ENCODE data around the gene FOSB. TPM values are rescaled to one million over a fixed set of nuclear protein-coding genes. Genes with fewer than 3 reads are reported as not detected.

FOSB gene
- total RNA-seq, 1 experiment from 2014 or later = 2.3 TPM

DNA sequence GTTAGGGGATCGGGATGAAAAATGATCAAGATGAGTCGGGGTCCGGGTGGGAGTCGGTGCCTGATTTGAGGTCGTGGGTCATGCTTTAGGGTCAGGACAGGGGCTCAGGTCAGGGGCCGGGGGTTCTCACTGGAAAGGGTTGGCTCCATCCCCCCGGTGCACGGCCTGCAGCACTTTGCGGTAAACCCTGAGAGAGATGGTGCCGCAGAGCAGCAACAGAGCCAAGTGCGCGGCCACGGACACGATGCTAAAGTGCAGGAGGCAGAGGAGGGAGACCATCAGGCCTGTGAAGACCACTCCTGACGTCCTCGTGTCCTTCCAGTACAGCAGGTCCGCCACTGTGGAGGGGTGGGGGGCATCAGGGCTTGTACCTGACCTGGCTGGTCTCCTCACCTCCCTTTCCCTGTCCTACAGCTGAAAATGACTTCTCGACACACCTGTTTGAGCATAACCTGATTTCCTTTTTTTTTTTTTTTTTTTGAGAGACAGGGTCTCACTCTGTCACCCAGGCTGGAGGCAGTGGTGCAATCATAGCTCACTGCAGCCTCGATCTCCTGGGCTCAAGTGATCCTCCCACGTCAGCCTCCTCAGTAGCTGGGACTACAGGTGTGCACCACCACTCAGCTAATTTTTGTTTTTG is 21.5 kb downstream of the FOSB start:
- CTCF ChIA-PET = interaction anchor here (0.7 to 1.3 kb wide), 5 partner anchors 49 to 311 kb away, joined by 3 to 4 read pairs (median 3); partner anchors contain the start of gene BLOC1S3
- no peak overlapping the region for H3K27ac Mint-ChIP-seq
- H3K4me1 Mint-ChIP-seq = peaks cover 18% of the 10 kb centered on the region
- no peak for ATAC-seq
- TF ChIP-seq, protein P1, sequence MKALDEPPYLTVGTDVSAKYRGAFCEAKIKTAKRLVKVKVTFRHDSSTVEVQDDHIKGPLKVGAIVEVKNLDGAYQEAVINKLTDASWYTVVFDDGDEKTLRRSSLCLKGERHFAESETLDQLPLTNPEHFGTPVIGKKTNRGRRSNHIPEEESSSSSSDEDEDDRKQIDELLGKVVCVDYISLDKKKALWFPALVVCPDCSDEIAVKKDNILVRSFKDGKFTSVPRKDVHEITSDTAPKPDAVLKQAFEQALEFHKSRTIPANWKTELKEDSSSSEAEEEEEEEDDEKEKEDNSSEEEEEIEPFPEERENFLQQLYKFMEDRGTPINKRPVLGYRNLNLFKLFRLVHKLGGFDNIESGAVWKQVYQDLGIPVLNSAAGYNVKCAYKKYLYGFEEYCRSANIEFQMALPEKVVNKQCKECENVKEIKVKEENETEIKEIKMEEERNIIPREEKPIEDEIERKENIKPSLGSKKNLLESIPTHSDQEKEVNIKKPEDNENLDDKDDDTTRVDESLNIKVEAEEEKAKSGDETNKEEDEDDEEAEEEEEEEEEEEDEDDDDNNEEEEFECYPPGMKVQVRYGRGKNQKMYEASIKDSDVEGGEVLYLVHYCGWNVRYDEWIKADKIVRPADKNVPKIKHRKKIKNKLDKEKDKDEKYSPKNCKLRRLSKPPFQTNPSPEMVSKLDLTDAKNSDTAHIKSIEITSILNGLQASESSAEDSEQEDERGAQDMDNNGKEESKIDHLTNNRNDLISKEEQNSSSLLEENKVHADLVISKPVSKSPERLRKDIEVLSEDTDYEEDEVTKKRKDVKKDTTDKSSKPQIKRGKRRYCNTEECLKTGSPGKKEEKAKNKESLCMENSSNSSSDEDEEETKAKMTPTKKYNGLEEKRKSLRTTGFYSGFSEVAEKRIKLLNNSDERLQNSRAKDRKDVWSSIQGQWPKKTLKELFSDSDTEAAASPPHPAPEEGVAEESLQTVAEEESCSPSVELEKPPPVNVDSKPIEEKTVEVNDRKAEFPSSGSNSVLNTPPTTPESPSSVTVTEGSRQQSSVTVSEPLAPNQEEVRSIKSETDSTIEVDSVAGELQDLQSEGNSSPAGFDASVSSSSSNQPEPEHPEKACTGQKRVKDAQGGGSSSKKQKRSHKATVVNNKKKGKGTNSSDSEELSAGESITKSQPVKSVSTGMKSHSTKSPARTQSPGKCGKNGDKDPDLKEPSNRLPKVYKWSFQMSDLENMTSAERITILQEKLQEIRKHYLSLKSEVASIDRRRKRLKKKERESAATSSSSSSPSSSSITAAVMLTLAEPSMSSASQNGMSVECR (CRISPR knock-in tag; IDR thresholded peaks at IDR 0.05; ENCODE audit: borderline replicate concordance) = no peak
- no peak for TF ChIP-seq SMAD4 (CRISPR knock-in tag; IDR thresholded peaks at IDR 0.05)
- TF ChIP-seq ZNF512 (CRISPR knock-in tag; IDR thresholded peaks at IDR 0.05; ENCODE audit: borderline replicate concordance) = no peak
- POLR2A ChIA-PET = interaction anchor here (0.9 kb wide), 1 partner anchor 12 kb away, joined by 3 read pairs; no protein-coding TSS in a partner anchor
- H3K36me3 Mint-ChIP-seq = peaks cover 3% of the 10 kb centered on the region; the same call in 1 of the 2 replicates
- DNase-seq (ENCODE audit: low spot score) = no peak
- no peaks in the 10 kb centered on the region for H3K27me3 Mint-ChIP-seq (ENCODE audit: low read depth)
- H3K9me3 Mint-ChIP-seq = no peaks in the 10 kb centered on the region
- no peak overlapping the region for H3K4me3 Mint-ChIP-seq

GRCh38 chr19:45492137-45492626 is 24.4 kb downstream of the FOSB start:
- CTCF ChIA-PET = interaction anchor here (0.7 to 1.5 kb wide), 6 partner anchors 13 to 149 kb away, joined by 3 to 7 read pairs (median 4); no protein-coding TSS in a partner anchor
- peaks cover 3% of the 10 kb centered on the region; the same call in 1 of the 2 replicates for H3K36me3 Mint-ChIP-seq
- no peaks in the 10 kb centered on the region for H3K9me3 Mint-ChIP-seq
- TF ChIP-seq, protein P2, sequence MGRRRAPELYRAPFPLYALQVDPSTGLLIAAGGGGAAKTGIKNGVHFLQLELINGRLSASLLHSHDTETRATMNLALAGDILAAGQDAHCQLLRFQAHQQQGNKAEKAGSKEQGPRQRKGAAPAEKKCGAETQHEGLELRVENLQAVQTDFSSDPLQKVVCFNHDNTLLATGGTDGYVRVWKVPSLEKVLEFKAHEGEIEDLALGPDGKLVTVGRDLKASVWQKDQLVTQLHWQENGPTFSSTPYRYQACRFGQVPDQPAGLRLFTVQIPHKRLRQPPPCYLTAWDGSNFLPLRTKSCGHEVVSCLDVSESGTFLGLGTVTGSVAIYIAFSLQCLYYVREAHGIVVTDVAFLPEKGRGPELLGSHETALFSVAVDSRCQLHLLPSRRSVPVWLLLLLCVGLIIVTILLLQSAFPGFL (CRISPR knock-in tag; IDR thresholded peaks at IDR 0.05; ENCODE audit: borderline replicate concordance) = no peak
- TF ChIP-seq, protein P3, sequence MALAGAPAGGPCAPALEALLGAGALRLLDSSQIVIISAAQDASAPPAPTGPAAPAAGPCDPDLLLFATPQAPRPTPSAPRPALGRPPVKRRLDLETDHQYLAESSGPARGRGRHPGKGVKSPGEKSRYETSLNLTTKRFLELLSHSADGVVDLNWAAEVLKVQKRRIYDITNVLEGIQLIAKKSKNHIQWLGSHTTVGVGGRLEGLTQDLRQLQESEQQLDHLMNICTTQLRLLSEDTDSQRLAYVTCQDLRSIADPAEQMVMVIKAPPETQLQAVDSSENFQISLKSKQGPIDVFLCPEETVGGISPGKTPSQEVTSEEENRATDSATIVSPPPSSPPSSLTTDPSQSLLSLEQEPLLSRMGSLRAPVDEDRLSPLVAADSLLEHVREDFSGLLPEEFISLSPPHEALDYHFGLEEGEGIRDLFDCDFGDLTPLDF (CRISPR knock-in tag; IDR thresholded peaks at IDR 0.05) = no peak
- TF ChIP-seq GTF2I (CRISPR knock-in tag; conservative IDR thresholded peaks at IDR 0.05) (peak; percentile 66; the same call in 1 of the 2 replicates), NR1H2 (CRISPR knock-in tag; IDR thresholded peaks at IDR 0.05) (no peak), ZNF121 (CRISPR knock-in tag; IDR thresholded peaks at IDR 0.05) (peak; percentile 96)
- TF ChIP-seq, protein P4, sequence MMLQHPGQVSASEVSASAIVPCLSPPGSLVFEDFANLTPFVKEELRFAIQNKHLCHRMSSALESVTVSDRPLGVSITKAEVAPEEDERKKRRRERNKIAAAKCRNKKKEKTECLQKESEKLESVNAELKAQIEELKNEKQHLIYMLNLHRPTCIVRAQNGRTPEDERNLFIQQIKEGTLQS (CRISPR knock-in tag; conservative IDR thresholded peaks at IDR 0.05) = no peak
- peak overlapping the region; percentile 81 for H3K4me3 Mint-ChIP-seq
- 0 out of 2 replicates have a peak overlapping the region, but pooled peaks have one; percentile 46 for H3K27ac Mint-ChIP-seq
- H3K27me3 Mint-ChIP-seq (ENCODE audit: low read depth) = peaks cover 15% of the 10 kb centered on the region
- ATAC-seq = no peak
- POLR2A ChIA-PET = interaction anchor here (0.6 kb wide), 1 partner anchor 11 kb away, joined by 4 read pairs; no protein-coding TSS in a partner anchor
- no peak for DNase-seq (ENCODE audit: low spot score)
- peaks cover 20% of the 10 kb centered on the region for H3K4me1 Mint-ChIP-seq
